Esophagus squamous epithelium (tissue), 5 donors: ENCODE data around the gene HERC4. TPM values are rescaled to one million over a fixed set of nuclear protein-coding genes. Genes with fewer than 3 reads are reported as not detected.
"Not testable (repeated sequence)": the region's sequence is repeated elsewhere in the genome, so short reads cannot be mapped to it uniquely, and the experiment has no call there.

Experiments
- DNase-seq: peaks from one replicate; lab custom pipeline; 2025; lab: John Stamatoyannopoulos, UW
- H3K27ac ChIP-seq, 4 donors: fragments of 200-600 bp; sonication (generic); one replicate each; pipeline ENCODE4 v1.5.1; 2016 to 2019; ENCODE audit warnings: mild to moderate bottlenecking in 1 of 4
- H3K27me3 ChIP-seq, 4 donors: fragments of 200-600 bp; sonication (generic); 1 replicate in 3 of 4; 2 replicates in 1 of 4; pipeline versions ENCODE4 v1.5.1 to v1.6.0; 2017 to 2021; ENCODE audit warnings: antibody characterized with exemption in 1 of 4
- H3K36me3 ChIP-seq, 3 donors: fragments of 200-600 bp; sonication (generic); one replicate each; pipeline ENCODE4 v1.5.1; 2016 to 2019
- H3K4me1 ChIP-seq, 3 donors: fragments of 200-600 bp; sonication (generic); one replicate each; pipeline ENCODE4 v1.5.1; 2017 to 2019
- H3K4me3 ChIP-seq, 4 donors: fragments of 200-600 bp; sonication (generic); 1 replicate in 3 of 4; 2 replicates in 1 of 4; pipeline ENCODE4 v1.5.1; 2016 to 2019; ENCODE audit warnings: mild to moderate bottlenecking in 2 of 4, moderate library complexity in 1 of 4
- H3K9me3 ChIP-seq, 3 donors: fragments of 200-600 bp; sonication (generic); one replicate each; pipeline ENCODE4 v1.5.1; 2016 to 2019
- POLR2A ChIP-seq, 4 donors: fragments of 450-650 bp; IDR thresholded peaks; one replicate each; pipeline ENCODE4 v1.6.1; 2017; ENCODE audit warnings: antibody characterized with exemption in 4 of 4, mild to moderate bottlenecking in 4 of 4, moderate library complexity in 3 of 4
- WGBS, 2 donors: methylation state at CpG; one replicate each; pipeline ENCODE4 v1.1.5; 2018; 5-methylcytosine and 5-hydroxymethylcytosine counted together
- intact Hi-C: fragments of 100-400 bp; cut with DNase I; formaldehyde crosslinking; loops from one replicate; pipeline ENCODE4 v1.15.0; 2022
- total RNA-seq, 4 donors: library from RNA; depleted of rRNA; stranded (reverse); fragments of >200 nt; gene quantifications; one replicate each; pipeline ENCODE4 v1.1.0, GENCODE V29; 2016
- TF ChIP-seq, protein P1 (sequence below), 6 experiments: fragments of 450-650 bp in 4 of 6; fragments of 200-600 bp in 2 of 6; sonication (generic) in 2 of 6; IDR thresholded peaks; one replicate each; pipeline ENCODE4 v1.5.1; 2016 to 2019; ENCODE audit warnings: antibody characterized with exemption in 6 of 6, mild to moderate bottlenecking in 4 of 6, moderate library complexity in 4 of 6
- donor health status: DM: yes; HTN: yes; CAD: no.

HERC4 gene
- total RNA-seq, 4 donors from 2014 or later: 23.6 to 47.5 (median 35.0) TPM

DNA sequence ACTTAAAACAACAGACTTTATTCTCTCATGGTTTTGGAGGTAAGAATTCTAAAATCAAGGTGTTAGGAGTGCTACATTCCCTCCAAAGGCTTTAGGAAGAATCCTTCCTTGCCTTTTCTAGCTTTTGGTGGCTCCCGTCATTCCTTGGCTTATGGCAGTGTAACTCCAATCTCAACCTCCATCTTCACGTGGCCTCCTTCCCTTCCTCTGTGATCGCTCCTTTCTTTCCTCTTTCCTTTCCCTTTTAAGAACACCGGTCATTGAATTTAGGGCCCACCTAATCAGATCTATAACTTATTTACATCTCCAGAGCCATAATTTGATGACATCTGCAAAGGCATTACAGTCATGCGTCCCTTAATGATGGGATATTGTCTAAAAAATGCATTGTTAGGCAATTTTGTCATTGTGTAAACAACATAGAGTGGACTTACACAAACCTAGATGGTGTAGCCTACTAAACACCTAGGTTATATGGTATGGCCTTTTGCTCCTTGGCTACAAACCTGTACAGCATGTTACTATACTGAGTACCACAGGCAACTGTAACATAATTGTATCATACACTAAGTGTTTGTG is 5.9 kb upstream of the HERC4 start:
- TF ChIP-seq POLR2A (IDR thresholded peaks at IDR 0.05): no peak
- TF ChIP-seq, protein P1, sequence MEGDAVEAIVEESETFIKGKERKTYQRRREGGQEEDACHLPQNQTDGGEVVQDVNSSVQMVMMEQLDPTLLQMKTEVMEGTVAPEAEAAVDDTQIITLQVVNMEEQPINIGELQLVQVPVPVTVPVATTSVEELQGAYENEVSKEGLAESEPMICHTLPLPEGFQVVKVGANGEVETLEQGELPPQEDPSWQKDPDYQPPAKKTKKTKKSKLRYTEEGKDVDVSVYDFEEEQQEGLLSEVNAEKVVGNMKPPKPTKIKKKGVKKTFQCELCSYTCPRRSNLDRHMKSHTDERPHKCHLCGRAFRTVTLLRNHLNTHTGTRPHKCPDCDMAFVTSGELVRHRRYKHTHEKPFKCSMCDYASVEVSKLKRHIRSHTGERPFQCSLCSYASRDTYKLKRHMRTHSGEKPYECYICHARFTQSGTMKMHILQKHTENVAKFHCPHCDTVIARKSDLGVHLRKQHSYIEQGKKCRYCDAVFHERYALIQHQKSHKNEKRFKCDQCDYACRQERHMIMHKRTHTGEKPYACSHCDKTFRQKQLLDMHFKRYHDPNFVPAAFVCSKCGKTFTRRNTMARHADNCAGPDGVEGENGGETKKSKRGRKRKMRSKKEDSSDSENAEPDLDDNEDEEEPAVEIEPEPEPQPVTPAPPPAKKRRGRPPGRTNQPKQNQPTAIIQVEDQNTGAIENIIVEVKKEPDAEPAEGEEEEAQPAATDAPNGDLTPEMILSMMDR (IDR thresholded peaks at IDR 0.05): no peak
- Histone ChIP-seq H3K36me3 (no peaks in the 10 kb centered on the region), H3K9me3 (no peaks in the 10 kb centered on the region), H3K4me1 (no peaks in the 10 kb centered on the region), H3K27ac (no peak overlapping the region), H3K27me3 (no peaks in the 10 kb centered on the region), H3K4me3 (no peak overlapping the region)
- WGBS, 2 donors: 85 to 86% methylated on average over 5 of the region's 5 CpGs
- intact Hi-C loops: loop anchor here (10.0 kb wide), 1 partner anchor 74 kb away; no protein-coding TSS in a partner anchor
- DNase-seq: no peak

- Histone ChIP-seq H3K4me1 (peaks cover 0 to 7% (median 3%) of the 10 kb centered on the region in 3 donors), H3K9me3 (no peaks in the 10 kb centered on the region), H3K36me3 (no peaks in the 10 kb centered on the region), H3K27ac (no peak overlapping the region), H3K27me3 (no peaks in the 10 kb centered on the region), H3K4me3 (no peak overlapping the region)
- no peak for TF ChIP-seq POLR2A (IDR thresholded peaks at IDR 0.05)
- TF ChIP-seq, protein P1 (IDR thresholded peaks at IDR 0.05): no peak
- intact Hi-C loops: loop anchor here (10.0 kb wide), 2 partner anchors 195 to 225 kb away; partner anchors contain the start of gene SIRT1
- no peak for DNase-seq
- WGBS, 2 donors: 91 to 100% methylated on average over 1 of the region's 1 CpG
Measured at GRCh38 chr10:68079434-68079833, 4.4 kb upstream of the HERC4 start.

- no peak overlapping the region for H3K4me3 ChIP-seq
- no peak overlapping the region for H3K27ac ChIP-seq
- H3K36me3 ChIP-seq: no peaks in the 10 kb centered on the region
- 98 to 99% methylated on average over 5 of the region's 5 CpGs for WGBS, 2 donors
- no peaks in the 10 kb centered on the region for H3K9me3 ChIP-seq
- peaks cover 8 to 28% (median 13%) of the 10 kb centered on the region in 3 donors for H3K4me1 ChIP-seq
- no peak for DNase-seq
- TF ChIP-seq, protein P1 (IDR thresholded peaks at IDR 0.05): no peak
- TF ChIP-seq POLR2A (IDR thresholded peaks at IDR 0.05): no peak
- intact Hi-C loops: loop anchor here (10.0 kb wide), 2 partner anchors 192 to 222 kb away; partner anchors contain the start of gene SIRT1
- H3K27me3 ChIP-seq: no peaks in the 10 kb centered on the region
Measured at GRCh38 chr10:68077026-68077425, 1.9 kb upstream of the HERC4 start.

GRCh38 chr10:68076081-68076480 is 998 bp upstream of the HERC4 start:
- 96 to 97% methylated on average over 9 to 15 of the region's 15 CpGs for WGBS, 2 donors
- H3K4me3 ChIP-seq, H3K9me3 ChIP-seq, H3K36me3 ChIP-seq, H3K27ac ChIP-seq, DNase-seq, H3K27me3 ChIP-seq: not testable (repeated sequence)
- intact Hi-C loops: loop anchor here (10.0 kb wide), 2 partner anchors 191 to 221 kb away; partner anchors contain the start of gene SIRT1
- H3K4me1 ChIP-seq: peaks cover 8 to 37% (median 18%) of the 10 kb centered on the region in 3 donors

DNA sequence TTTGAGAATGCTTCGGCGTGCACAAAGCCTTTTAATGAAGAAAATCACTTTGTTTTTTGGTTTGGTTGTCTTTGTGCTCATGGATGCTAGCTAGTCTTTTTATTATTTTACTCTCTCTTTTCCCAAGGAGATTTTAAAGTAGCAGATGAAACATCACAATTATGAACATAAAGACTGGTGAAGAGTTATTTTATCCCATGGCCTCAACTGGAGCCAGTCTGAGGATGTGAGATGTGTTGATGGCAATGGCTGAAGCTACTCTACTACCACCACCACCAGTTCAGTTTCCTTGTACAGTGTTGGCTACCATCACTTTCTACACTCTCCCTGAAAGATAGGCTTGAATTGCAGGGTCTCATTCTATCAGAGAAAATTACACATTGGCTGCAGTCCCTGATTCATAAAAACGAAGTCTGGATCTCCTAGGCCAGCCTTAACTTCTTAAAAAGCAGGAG is 494 bp upstream of the HERC4 start:
- Histone ChIP-seq H3K36me3 (peaks cover 0 to 4% (median 0%) of the 10 kb centered on the region in 3 donors), H3K9me3 (no peaks in the 10 kb centered on the region), H3K4me3 (peak overlapping the region; percentile 82 to 99 (median 92)), H3K27ac (peak overlapping the region; percentile 98 to 99 (median 99)), H3K27me3 (no peaks in the 10 kb centered on the region), H3K4me1 (peaks cover 8 to 42% (median 20%) of the 10 kb centered on the region in 3 donors)
- DNase-seq: no peak
- intact Hi-C loops: loop anchor here (10.0 kb wide), 2 partner anchors 191 to 221 kb away; partner anchors contain the start of gene SIRT1
- TF ChIP-seq, protein P1 (IDR thresholded peaks at IDR 0.05): no peak
- TF ChIP-seq POLR2A (IDR thresholded peaks at IDR 0.05): no peak
- WGBS, 2 donors: 27 to 31% methylated on average over 3 of the region's 3 CpGs
